Measurements from ENCODE around the gene CNDP2. TPM values are rescaled to one million over a fixed set of nuclear protein-coding genes. Genes with fewer than 3 reads are reported as not detected.

The CNDP2 gene
- total RNA-seq, 1 experiment from 2014 or later = 40.5 TPM

GRCh38 chr18:74457725-74458421 lies 38.3 kb upstream of the CNDP2 start:
- DNase-seq (ENCODE audit: low read depth in 1 of 2, low spot score in 2 of 2) = no peak
- peaks cover 61% of the 10 kb centered on the region for H3K27me3 ChIP-seq (replicated peaks)

GRCh38 chr18:74459889-74460288 lies 36.3 kb upstream of the CNDP2 start:
- peaks cover 43% of the 10 kb centered on the region for H3K27me3 ChIP-seq (replicated peaks)
- H3K27ac ChIP-seq = no peak overlapping the region
- DNase-seq (ENCODE audit: low read depth in 1 of 2, low spot score in 2 of 2) = no peak

More at GRCh38 chr18:74457725-74458421, 38.3 kb upstream of the CNDP2 start:
- no peaks in the 10 kb centered on the region for H3K36me3 ChIP-seq
- H3K27ac ChIP-seq = no peak overlapping the region
- H3K4me3 ChIP-seq = no peak overlapping the region
- H3K4me1 ChIP-seq (replicated peaks) = no peaks in the 10 kb centered on the region
- H3K9me3 ChIP-seq (replicated peaks) = no peaks in the 10 kb centered on the region

GRCh38 chr18:74460825-74461224 lies 35.3 kb upstream of the CNDP2 start:
- no peak for DNase-seq (ENCODE audit: low read depth in 1 of 2, low spot score in 2 of 2)
- Histone ChIP-seq H3K9me3 (replicated peaks) (no peaks in the 10 kb centered on the region), H3K36me3 (no peaks in the 10 kb centered on the region), H3K27me3 (replicated peaks) (peaks cover 33% of the 10 kb centered on the region), H3K27ac (no peak overlapping the region), H3K4me1 (replicated peaks) (no peaks in the 10 kb centered on the region), H3K4me3 (no peak overlapping the region)

More at GRCh38 chr18:74459889-74460288, 36.3 kb upstream of the CNDP2 start:
- H3K4me3 ChIP-seq = no peak overlapping the region
- no peaks in the 10 kb centered on the region for H3K36me3 ChIP-seq
- H3K9me3 ChIP-seq (replicated peaks) = no peaks in the 10 kb centered on the region
- no peaks in the 10 kb centered on the region for H3K4me1 ChIP-seq (replicated peaks)

GRCh38 chr18:74463254-74463653 lies 32.9 kb upstream of the CNDP2 start:
- Histone ChIP-seq H3K9me3 (replicated peaks) (no peaks in the 10 kb centered on the region), H3K27ac (no peak overlapping the region), H3K27me3 (replicated peaks) (peaks cover 12% of the 10 kb centered on the region), H3K4me1 (replicated peaks) (peaks cover 2% of the 10 kb centered on the region), H3K36me3 (no peaks in the 10 kb centered on the region), H3K4me3 (no peak overlapping the region)
- DNase-seq (ENCODE audit: low read depth in 1 of 2, low spot score in 2 of 2) = no peak

GRCh38 chr18:74463983-74464382 lies 32.2 kb upstream of the CNDP2 start:
- H3K27me3 ChIP-seq (replicated peaks) = peaks cover 5% of the 10 kb centered on the region
- H3K4me1 ChIP-seq (replicated peaks) = peaks cover 9% of the 10 kb centered on the region
- H3K4me3 ChIP-seq = no peak overlapping the region
- H3K9me3 ChIP-seq (replicated peaks) = no peaks in the 10 kb centered on the region
- no peak for DNase-seq (ENCODE audit: low read depth in 1 of 2, low spot score in 2 of 2)
- no peaks in the 10 kb centered on the region for H3K36me3 ChIP-seq
- H3K27ac ChIP-seq = no peak overlapping the region

- Histone ChIP-seq H3K4me3 (no peak overlapping the region), H3K27me3 (replicated peaks) (no peaks in the 10 kb centered on the region), H3K4me1 (replicated peaks) (peaks cover 10% of the 10 kb centered on the region), H3K27ac (no peak overlapping the region), H3K9me3 (replicated peaks) (0 out of 2 replicates have a peak, but pooled peaks cover 2% of the 10 kb centered on the region), H3K36me3 (no peaks in the 10 kb centered on the region)
- no peak for DNase-seq (ENCODE audit: low read depth in 1 of 2, low spot score in 2 of 2)
These were observed 30.4 kb upstream of the CNDP2 start for GRCh38 chr18:74465775-74466174.

GRCh38 chr18:74468547-74469061 lies 27.6 kb upstream of the CNDP2 start:
- Histone ChIP-seq H3K4me3 (no peak overlapping the region), H3K36me3 (no peaks in the 10 kb centered on the region), H3K9me3 (replicated peaks) (0 out of 2 replicates have a peak, but pooled peaks cover 2% of the 10 kb centered on the region), H3K27ac (no peak overlapping the region), H3K27me3 (replicated peaks) (no peaks in the 10 kb centered on the region), H3K4me1 (replicated peaks) (peaks cover 13% of the 10 kb centered on the region)
- DNase-seq (ENCODE audit: low read depth in 1 of 2, low spot score in 2 of 2) = peak in 1 of 2 experiments; percentile 44

GRCh38 chr18:74472312-74472711 lies 23.9 kb upstream of the CNDP2 start:
- H3K9me3 ChIP-seq (replicated peaks) = 0 out of 2 replicates have a peak, but pooled peaks cover 2% of the 10 kb centered on the region
- DNase-seq (ENCODE audit: low read depth in 1 of 2, low spot score in 2 of 2) = no peak
- H3K4me1 ChIP-seq (replicated peaks) = peaks cover 13% of the 10 kb centered on the region
- no peak overlapping the region for H3K4me3 ChIP-seq
- no peaks in the 10 kb centered on the region for H3K27me3 ChIP-seq (replicated peaks)
- no peak overlapping the region for H3K27ac ChIP-seq
- no peaks in the 10 kb centered on the region for H3K36me3 ChIP-seq

- no peak for DNase-seq (ENCODE audit: low read depth in 1 of 2, low spot score in 2 of 2)
- H3K27ac ChIP-seq = no peak overlapping the region
- no peaks in the 10 kb centered on the region for H3K27me3 ChIP-seq (replicated peaks)
- peaks cover 3% of the 10 kb centered on the region; the same call in 1 of the 2 replicates for H3K4me1 ChIP-seq (replicated peaks)
- H3K4me3 ChIP-seq = no peak overlapping the region
- no peaks in the 10 kb centered on the region for H3K36me3 ChIP-seq
- H3K9me3 ChIP-seq (replicated peaks) = 0 out of 2 replicates have a peak, but pooled peaks cover 2% of the 10 kb centered on the region
These were observed 22.1 kb upstream of the CNDP2 start for GRCh38 chr18:74473976-74474640.

GRCh38 chr18:74476140-74476539 lies 20.0 kb upstream of the CNDP2 start:
- no peaks in the 10 kb centered on the region for H3K27me3 ChIP-seq (replicated peaks)

GRCh38 chr18:74477771-74478170 lies 18.4 kb upstream of the CNDP2 start:
- no peak overlapping the region for H3K27ac ChIP-seq
- DNase-seq (ENCODE audit: low read depth in 1 of 2, low spot score in 2 of 2) = no peak
- no peak overlapping the region for H3K4me3 ChIP-seq
- 0 out of 2 replicates have a peak, but pooled peaks cover 1% of the 10 kb centered on the region for H3K4me1 ChIP-seq (replicated peaks)
- H3K36me3 ChIP-seq = no peaks in the 10 kb centered on the region
- H3K27me3 ChIP-seq (replicated peaks) = no peaks in the 10 kb centered on the region
- no peaks in the 10 kb centered on the region for H3K9me3 ChIP-seq (replicated peaks)

More at GRCh38 chr18:74476140-74476539, 20.0 kb upstream of the CNDP2 start:
- no peak overlapping the region for H3K4me3 ChIP-seq
- no peak overlapping the region for H3K27ac ChIP-seq
- no peak for DNase-seq (ENCODE audit: low read depth in 1 of 2, low spot score in 2 of 2)
- no peaks in the 10 kb centered on the region for H3K36me3 ChIP-seq
- 0 out of 2 replicates have a peak, but pooled peaks cover 3% of the 10 kb centered on the region for H3K4me1 ChIP-seq (replicated peaks)
- H3K9me3 ChIP-seq (replicated peaks) = no peaks in the 10 kb centered on the region

GRCh38 chr18:74478316-74478715 lies 17.8 kb upstream of the CNDP2 start:
- no peak overlapping the region for H3K27ac ChIP-seq
- no peaks in the 10 kb centered on the region for H3K9me3 ChIP-seq (replicated peaks)
- no peaks in the 10 kb centered on the region for H3K36me3 ChIP-seq
- no peaks in the 10 kb centered on the region for H3K4me1 ChIP-seq (replicated peaks)
- H3K4me3 ChIP-seq = no peak overlapping the region
- no peak for DNase-seq (ENCODE audit: low read depth in 1 of 2, low spot score in 2 of 2)
- no peaks in the 10 kb centered on the region for H3K27me3 ChIP-seq (replicated peaks)

GRCh38 chr18:74478880-74479279 lies 17.3 kb upstream of the CNDP2 start:
- Histone ChIP-seq H3K9me3 (replicated peaks) (no peaks in the 10 kb centered on the region), H3K4me1 (replicated peaks) (no peaks in the 10 kb centered on the region), H3K27ac (no peak overlapping the region), H3K36me3 (no peaks in the 10 kb centered on the region), H3K4me3 (no peak overlapping the region), H3K27me3 (replicated peaks) (no peaks in the 10 kb centered on the region)
- no peak for DNase-seq (ENCODE audit: low read depth in 1 of 2, low spot score in 2 of 2)
